ENCODE results near the gene SLC25A18.
"Not testable (repeated sequence)": the region's sequence is repeated elsewhere in the genome, so short reads cannot be mapped to it uniquely, and the experiment has no call there.

Gene SLC25A18, protein sequence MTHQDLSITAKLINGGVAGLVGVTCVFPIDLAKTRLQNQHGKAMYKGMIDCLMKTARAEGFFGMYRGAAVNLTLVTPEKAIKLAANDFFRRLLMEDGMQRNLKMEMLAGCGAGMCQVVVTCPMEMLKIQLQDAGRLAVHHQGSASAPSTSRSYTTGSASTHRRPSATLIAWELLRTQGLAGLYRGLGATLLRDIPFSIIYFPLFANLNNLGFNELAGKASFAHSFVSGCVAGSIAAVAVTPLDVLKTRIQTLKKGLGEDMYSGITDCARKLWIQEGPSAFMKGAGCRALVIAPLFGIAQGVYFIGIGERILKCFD

DNA sequence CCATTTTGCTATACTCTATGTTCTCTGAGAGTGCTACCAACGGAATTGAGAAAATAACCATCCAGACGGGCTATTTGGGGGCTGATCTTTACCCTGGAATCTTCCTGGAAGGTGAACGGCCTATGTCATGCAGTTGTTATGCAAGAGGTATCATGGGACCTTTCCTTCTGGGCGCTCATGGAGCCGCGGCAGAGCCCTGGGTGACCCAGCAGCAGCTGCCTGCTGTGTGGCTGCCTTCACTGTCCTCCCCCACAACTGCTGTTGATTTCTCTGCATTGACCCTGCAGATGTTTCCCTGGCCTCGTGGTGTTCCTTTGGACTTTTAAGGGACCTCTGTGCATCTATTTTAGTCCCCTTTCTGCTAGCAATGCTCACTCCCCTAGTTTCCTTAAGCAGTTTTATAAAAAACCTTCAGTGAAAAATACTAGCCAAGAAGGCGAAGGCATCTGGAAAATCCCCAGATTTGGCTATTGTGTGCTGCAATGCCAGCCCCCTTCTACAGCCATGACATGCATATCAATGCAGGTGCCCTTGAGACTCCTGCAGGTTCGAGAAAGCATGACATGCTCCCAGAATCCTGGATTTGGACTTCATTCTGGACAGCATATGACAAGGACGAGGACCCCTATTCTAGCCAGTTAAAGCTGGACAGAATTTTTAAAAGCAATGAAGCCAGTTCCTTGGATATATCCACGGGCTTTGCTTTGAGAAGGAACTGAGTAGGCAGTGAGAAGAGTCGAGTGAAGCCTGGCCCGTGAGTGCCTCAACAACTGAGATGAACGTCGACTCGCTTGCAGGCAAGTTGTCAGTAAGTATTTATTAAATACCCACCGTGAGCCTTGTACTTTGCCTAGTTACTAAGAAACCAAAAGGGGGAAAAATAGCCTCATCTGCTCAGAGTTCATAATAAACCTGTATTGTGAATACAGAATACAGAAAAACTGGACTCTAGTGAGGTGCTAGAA, at the start of gene SLC25A18:
SLC25A18 (plus strand) TSS at position 593 of the 965 bp plus-strand sequence. CDS start 16,447 bp downstream, outside the sequence.
- DNase-seq (ENCODE audit: low spot score): no peak
- in situ Hi-C loops (cut with MboI; ENCODE audit: low pct_unique_long_range_greater_than_20kb, low sequenced_read_pairs, unreplicated experiment): no loop called here
- TF ChIP-seq, protein P1, sequence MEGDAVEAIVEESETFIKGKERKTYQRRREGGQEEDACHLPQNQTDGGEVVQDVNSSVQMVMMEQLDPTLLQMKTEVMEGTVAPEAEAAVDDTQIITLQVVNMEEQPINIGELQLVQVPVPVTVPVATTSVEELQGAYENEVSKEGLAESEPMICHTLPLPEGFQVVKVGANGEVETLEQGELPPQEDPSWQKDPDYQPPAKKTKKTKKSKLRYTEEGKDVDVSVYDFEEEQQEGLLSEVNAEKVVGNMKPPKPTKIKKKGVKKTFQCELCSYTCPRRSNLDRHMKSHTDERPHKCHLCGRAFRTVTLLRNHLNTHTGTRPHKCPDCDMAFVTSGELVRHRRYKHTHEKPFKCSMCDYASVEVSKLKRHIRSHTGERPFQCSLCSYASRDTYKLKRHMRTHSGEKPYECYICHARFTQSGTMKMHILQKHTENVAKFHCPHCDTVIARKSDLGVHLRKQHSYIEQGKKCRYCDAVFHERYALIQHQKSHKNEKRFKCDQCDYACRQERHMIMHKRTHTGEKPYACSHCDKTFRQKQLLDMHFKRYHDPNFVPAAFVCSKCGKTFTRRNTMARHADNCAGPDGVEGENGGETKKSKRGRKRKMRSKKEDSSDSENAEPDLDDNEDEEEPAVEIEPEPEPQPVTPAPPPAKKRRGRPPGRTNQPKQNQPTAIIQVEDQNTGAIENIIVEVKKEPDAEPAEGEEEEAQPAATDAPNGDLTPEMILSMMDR (IDR thresholded peaks at IDR 0.05; ENCODE audit: extremely low read depth, insufficient read depth, missing control alignments): no peak

DNA sequence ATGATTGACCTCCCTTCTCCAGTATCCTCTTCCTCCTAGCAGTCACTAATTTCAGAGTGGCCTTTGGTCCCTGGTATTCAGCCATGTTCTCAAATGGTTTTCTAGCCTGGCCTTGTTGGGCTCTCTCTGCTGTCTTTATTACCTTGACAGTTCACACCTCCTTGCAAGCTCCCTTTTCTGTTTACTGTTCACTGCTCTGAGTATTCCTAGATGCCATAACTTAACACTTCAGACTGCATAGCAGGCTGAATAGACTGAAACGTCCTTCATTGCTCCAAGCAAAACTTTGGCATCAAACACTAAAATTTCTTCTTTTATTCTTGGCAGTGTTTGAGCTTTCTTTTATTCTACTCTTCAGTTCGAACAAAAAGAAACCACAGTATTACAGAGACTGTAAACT, 49.7 kb upstream of the SLC25A18 start:
- in situ Hi-C loops (cut with MboI; ENCODE audit: low pct_unique_long_range_greater_than_20kb, low sequenced_read_pairs, unreplicated experiment): no loop called here
- TF ChIP-seq, protein P1 (IDR thresholded peaks at IDR 0.05; ENCODE audit: extremely low read depth, insufficient read depth, missing control alignments): no peak
- DNase-seq (ENCODE audit: low spot score): no peak

DNA sequence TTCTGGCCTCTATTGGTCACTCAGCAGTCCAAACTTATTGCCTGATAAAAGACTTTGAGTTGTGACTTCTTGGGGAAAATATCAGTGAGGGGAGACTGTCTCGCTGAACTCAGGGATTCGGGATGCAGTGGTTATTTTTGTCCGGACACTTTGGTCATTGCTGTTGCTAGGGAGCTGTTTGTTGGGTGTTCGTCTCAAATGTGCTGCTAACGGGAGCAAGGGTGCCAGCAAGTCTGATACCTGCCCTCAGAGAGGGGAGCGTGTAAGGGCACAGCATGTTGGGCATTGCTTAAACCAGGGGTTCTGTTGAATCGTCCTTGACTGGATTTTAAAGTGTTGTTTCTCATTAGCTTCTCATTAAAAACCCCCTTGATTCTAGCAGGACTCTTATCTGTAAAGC, 49.2 kb upstream of the SLC25A18 start:
- in situ Hi-C loops (cut with MboI; ENCODE audit: low pct_unique_long_range_greater_than_20kb, low sequenced_read_pairs, unreplicated experiment): no loop called here
- TF ChIP-seq, protein P1 (IDR thresholded peaks at IDR 0.05; ENCODE audit: extremely low read depth, insufficient read depth, missing control alignments): no peak
- no peak for DNase-seq (ENCODE audit: low spot score)

DNA sequence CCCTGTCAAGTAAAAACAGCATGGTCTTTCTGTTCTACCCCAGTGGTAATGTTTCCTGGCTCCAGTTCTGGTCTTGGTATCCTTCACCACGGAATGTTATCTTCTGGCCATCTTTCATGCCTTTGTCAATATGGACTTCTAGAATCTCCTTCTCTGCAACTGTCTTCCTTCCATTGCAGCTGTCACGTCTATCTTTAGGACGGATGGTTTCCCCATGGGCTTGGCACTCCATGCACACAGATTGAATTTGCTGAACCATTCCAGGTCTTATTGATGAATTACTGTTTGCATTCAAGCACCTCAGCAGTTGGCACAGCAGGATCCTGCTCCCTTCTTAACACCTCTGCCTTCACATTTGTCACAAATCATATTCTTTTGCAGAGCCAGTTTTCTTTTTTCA, 44.9 kb upstream of the SLC25A18 start:
- in situ Hi-C loops (cut with MboI; ENCODE audit: low pct_unique_long_range_greater_than_20kb, low sequenced_read_pairs, unreplicated experiment): no loop called here
- DNase-seq (ENCODE audit: low spot score): no peak
- TF ChIP-seq, protein P1 (IDR thresholded peaks at IDR 0.05; ENCODE audit: extremely low read depth, insufficient read depth, missing control alignments): no peak

DNA sequence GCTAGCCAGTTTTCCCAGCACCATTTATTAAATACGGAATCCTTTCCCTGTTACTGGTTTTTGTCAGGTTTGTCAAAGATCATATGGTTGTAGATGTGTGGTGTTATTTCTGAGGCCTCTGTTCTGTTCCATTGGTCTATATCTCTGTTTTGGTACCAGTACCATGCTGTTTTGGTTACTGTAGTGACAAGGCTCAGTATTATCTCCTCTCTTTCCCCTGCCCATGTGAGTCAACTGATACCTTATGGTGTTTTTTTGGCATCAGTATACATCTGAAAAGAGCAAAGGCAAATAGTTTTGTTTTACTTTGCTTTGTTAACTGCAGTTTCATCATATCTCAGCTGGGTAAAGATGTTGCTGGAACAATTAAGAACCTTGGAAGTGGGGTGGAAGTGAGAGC, 41.3 kb upstream of the SLC25A18 start:
- in situ Hi-C loops (cut with MboI; ENCODE audit: low pct_unique_long_range_greater_than_20kb, low sequenced_read_pairs, unreplicated experiment); DNase-seq (ENCODE audit: low spot score): not testable (repeated sequence)

DNA sequence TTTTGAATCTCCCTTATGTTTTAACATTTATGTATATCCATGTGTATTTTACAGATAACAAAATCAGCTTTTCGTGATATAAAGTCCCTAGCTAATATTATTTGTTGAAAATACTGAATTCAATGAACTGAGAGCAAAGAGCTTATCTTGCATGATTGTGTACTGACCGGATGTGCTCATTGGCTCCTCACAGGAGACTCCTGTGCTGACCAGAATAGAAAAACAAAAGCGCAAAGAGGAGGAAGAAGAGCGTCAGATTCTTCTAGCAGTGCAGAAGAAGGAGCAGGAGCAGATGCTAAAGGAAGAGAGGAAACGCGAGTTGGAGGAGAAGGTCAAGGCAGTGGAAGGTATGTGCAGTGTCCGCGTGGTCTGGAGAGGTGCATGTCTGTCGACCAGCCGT, 39.4 kb upstream of the SLC25A18 start:
- in situ Hi-C loops (cut with MboI; ENCODE audit: low pct_unique_long_range_greater_than_20kb, low sequenced_read_pairs, unreplicated experiment): no loop called here
- no peak for DNase-seq (ENCODE audit: low spot score)
- TF ChIP-seq, protein P1 (IDR thresholded peaks at IDR 0.05; ENCODE audit: extremely low read depth, insufficient read depth, missing control alignments): no peak

DNA sequence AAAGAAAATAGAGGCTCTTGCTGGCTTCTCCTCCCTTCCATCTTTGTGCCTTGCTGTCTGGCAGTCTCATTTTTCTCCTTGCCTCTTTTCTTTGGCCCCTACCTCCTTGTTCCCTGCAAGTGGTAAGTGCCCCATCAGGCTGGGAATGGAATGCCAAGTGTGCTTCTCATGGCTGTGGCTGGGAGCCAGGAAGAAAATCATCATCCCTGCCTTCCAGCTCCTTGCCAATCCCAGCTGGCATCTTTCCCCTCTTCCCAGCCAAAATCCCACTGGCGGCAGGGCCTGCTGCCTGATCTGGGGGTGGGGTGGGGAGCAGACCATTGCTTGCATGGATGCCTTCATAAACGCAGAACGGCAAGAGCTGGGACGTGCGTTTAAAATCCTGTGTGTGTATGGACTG, 27.0 kb upstream of the SLC25A18 start:
- in situ Hi-C loops (cut with MboI; ENCODE audit: low pct_unique_long_range_greater_than_20kb, low sequenced_read_pairs, unreplicated experiment): no loop called here
- DNase-seq (ENCODE audit: low spot score): no peak
- TF ChIP-seq, protein P1 (IDR thresholded peaks at IDR 0.05; ENCODE audit: extremely low read depth, insufficient read depth, missing control alignments): no peak

Measured in GM13977 (cell line).